ENCODE data around the gene WDR93. TPM values are rescaled to one million over a fixed set of nuclear protein-coding genes. Genes with fewer than 3 reads are reported as not detected.
A peak's percentile ranks its signal among the peaks of the same experiment; 100 is the strongest.

Gene WDR93
- total and polyA plus RNA-seq, 8 donors = 0.20 to 2.1 (median 1.4) TPM

- TF ChIP-seq CTCF (IDR thresholded peaks at IDR 0.05) = no peak
- DNase-seq (no peak), ATAC-seq (no peak)
- intact Hi-C loops (cut with DNase I) = no loop called here
- Histone ChIP-seq H3K27ac (no peak overlapping the region), H3K36me3 (no peaks in the 10 kb centered on the region), H3K27me3 (no peaks in the 10 kb centered on the region), H3K4me3 (no peak overlapping the region), H3K9me3 (no peaks in the 10 kb centered on the region), H3K4me1 (peaks cover 0 to 10% of the 10 kb centered on the region in 2 donors)
These were observed 3.1 kb downstream of the WDR93 start for GRCh38 chr15:89693696-89694095.

DNA sequence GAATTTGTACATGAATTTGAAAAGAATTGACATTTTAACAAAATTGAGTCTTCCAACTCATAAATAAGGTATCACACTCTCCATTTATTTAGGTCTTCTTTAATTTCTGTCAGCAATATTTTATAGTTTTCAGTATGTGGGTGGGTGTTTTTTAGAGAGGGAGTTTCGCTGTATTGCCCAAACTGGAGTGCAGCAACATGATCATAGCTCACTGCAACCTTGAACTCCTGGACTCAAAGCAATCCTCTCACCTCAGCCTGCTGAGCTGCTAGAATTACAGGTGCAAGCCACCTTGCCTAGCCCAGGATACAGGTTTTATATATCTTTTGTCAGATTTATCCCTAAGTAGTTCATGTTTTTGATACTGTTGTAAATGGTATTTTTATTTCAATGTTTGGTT, 4.6 kb downstream of the WDR93 start:
- Histone ChIP-seq H3K27ac (no peak overlapping the region), H3K27me3 (no peaks in the 10 kb centered on the region), H3K4me3 (no peak overlapping the region), H3K4me1 (peaks cover 0 to 6% of the 10 kb centered on the region in 2 donors), H3K9me3 (no peaks in the 10 kb centered on the region), H3K36me3 (no peaks in the 10 kb centered on the region)
- intact Hi-C loops (cut with DNase I) = no loop called here
- ATAC-seq (no peak), DNase-seq (no peak)
- TF ChIP-seq CTCF (IDR thresholded peaks at IDR 0.05) = no peak

GRCh38 chr15:89704411-89704810, 13.8 kb downstream of the WDR93 start:
- Histone ChIP-seq H3K9me3 (no peaks in the 10 kb centered on the region), H3K4me1 (no peaks in the 10 kb centered on the region), H3K4me3 (no peak overlapping the region), H3K27ac (no peak overlapping the region), H3K27me3 (no peaks in the 10 kb centered on the region), H3K36me3 (no peaks in the 10 kb centered on the region)
- no peak for TF ChIP-seq CTCF (IDR thresholded peaks at IDR 0.05)
- DNase-seq (no peak), ATAC-seq (no peak)
- intact Hi-C loops (cut with DNase I) = no loop called here

- Histone ChIP-seq H3K27ac (no peak overlapping the region), H3K27me3 (no peaks in the 10 kb centered on the region), H3K4me1 (no peaks in the 10 kb centered on the region), H3K4me3 (no peak overlapping the region), H3K9me3 (no peaks in the 10 kb centered on the region), H3K36me3 (no peaks in the 10 kb centered on the region)
- no peak for TF ChIP-seq CTCF (IDR thresholded peaks at IDR 0.05)
- intact Hi-C loops (cut with DNase I) = no loop called here
- DNase-seq (peak in 1 of 4 donors; percentile 13), ATAC-seq (peak; percentile 78)
These were observed 17.0 kb downstream of the WDR93 start for GRCh38 chr15:89707577-89707976.

DNA sequence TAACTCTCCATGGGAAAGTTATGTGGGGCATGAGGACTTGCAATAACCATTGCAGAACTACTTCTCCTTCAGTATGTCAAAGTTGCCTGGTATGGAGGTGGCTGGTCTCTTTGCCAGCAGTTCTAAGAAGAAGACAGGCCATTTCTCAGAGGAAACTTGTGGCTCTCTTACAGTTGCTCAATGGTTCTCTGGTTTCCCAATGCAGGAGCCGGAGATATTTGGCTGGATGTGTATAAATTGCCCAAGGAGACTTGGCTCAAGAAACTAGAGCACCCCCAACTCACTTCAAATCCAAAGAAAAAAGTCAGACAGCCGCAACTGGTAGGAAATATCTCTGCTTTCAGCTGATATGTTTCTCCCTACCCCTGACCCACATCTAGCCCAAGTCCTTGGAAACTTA, 24.2 kb downstream of the WDR93 start:
- no peaks in the 10 kb centered on the region for H3K36me3 ChIP-seq
- H3K27me3 ChIP-seq = no peaks in the 10 kb centered on the region
- intact Hi-C loops (cut with DNase I) = no loop called here
- no peaks in the 10 kb centered on the region for H3K4me1 ChIP-seq
- no peak overlapping the region for H3K27ac ChIP-seq
- H3K4me3 ChIP-seq = no peak overlapping the region
- no peak for TF ChIP-seq CTCF (IDR thresholded peaks at IDR 0.05)
- DNase-seq (peak in 1 of 4 donors; percentile 24), ATAC-seq (peak; percentile 21)
- H3K9me3 ChIP-seq = no peaks in the 10 kb centered on the region
